GM18867 (cell line): ENCODE measurements around the gene SLF2.
"Not testable (repeated sequence)": the region's sequence is repeated elsewhere in the genome, so short reads cannot be mapped to it uniquely, and the experiment has no call there.

Source experiments
- ATAC-seq: cut with Tn5 transposase; IDR thresholded peaks from one replicate; pipeline ENCODE4 v1.9.1; 2021; ENCODE audit warnings: mild to moderate bottlenecking, moderate library complexity; ENCODE audit not compliant: unreplicated experiment

The SLF2 gene

DNA sequence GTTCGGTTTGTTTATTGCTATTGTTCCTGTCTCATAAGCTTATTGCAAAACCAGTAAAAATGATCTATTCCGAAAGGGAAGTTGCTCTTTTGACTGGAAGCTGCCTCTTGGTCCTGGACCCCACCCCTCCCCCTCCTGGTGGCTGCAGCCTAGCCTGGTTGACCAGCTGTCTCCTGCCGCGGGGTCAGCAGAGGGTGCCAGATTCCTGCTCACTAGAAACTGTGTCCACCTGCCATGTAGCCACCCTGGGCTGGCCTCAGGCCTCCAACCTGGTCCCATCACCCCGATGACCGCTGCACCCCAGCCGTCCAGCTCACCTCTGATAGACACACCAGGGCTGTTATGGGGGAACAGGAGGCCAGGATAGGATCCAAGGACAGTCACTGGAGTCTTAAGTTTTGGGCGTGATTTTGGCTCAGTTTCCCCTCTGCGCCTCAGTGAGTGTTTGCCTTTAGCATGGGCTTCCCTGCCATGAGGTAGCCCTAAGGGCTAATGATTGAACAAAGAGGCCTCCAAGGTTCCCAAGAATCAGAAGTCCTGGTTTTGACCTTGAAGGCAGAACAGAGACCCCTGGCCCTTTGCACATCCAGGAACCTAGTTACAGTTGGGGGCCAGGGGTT lies 32.9 kb upstream of the SLF2 start:
- no peak for ATAC-seq

DNA sequence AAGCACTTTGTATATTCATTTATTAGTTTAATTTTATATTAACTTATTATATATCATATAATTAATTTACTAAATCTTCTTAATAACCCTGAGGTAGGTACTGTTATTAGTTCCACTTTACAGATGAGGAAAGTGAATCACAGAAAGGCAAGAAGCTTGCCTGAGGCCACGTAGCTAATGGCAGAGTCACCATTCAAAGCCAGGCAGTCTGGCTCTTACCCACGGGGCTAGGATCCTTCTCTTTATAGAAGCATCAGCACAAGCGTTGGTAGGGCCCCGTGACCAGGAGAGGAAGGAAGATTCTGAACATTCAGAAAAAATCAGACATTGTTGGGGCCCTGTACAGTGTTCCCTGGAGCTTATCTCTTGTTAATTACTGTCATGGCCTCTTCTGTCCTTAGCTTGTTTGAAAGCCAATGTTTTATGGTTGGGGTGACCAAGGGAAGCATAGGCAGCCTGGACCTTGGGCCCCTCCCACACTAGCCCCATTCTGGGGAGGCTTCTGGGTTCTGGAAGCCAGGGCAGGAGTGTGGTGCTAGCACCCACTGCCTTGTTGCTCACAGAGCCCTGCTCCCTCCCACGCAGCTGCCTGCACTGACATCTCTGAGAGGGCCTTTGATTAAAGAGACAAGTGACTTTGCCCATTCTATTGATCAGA lies 31.1 kb upstream of the SLF2 start:
- no peak for ATAC-seq

DNA sequence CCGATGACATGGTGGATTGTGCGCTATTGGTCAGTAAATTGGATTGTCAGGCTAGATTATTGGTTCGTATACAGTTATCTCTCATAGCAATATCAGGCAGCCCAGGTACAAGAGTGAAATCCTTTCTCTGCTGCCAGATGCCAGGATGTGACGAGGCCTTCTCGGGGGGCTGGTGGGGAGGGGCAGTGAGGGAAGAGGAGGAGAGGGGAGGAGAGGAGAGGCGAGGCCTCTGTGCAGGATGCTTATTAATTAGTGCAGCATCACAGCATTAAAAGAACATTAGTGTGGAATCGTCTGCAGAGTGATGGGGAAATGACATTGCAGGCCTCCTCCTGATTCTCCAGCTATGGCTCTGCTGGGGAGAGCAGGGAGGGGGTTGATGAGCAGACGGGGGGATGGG lies 30.5 kb upstream of the SLF2 start:
- ATAC-seq: no peak

DNA sequence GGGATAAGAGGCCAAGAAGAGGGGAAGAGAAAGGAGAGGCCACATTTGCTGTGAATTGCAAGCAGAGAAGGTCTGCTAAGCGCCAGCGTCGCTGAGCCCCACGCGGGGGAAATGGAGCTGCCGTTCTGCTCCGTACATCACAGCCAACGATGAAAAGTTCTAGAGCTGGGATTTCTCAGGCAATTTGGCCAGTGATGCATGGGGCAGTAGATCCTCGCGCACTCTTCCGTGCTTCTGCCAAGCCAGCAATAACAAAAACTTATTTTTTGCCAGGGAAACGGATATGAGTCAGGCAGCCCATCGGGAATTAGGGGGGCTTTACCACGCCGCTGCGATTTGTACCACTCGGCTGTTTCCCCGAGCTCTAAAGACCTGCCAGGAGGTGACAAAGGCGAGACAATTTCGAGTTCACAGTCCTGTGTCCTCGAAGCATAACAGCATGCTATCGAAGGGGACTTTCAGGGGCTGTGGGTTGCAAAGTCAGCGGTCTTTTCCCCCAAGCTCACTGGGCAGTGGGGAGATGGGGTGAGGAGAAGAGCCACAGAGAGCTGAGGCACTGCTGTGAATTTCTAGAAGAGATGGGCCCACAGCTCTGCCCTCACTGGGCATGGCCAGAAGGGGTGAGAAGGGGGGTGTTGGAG lies 30.0 kb upstream of the SLF2 start:
- ATAC-seq: no peak

DNA sequence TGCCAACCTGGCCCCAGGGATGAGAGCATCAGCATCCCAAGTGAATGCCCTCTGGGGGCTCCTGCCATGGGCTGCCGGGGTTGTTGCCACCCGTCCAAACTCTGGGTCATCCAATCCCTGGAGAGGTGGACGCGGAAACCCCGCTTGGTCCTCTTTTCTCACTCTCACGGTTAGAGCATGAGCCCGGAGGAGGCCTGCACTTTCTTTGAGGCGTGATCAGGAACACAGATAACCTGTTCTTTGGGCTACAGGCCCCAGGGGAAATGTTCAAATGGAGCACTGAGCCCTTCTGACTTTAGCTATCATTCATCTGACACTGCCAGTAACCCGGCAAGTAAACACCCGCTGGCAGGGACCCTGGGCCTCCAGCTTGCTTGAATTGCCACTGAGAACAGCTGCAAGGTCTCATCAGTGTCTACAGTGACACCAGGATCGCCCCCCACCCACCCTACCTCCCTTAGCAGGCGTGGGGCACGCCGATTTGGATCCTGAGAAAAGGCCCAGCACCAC lies 29.4 kb upstream of the SLF2 start:
- ATAC-seq: no peak

DNA sequence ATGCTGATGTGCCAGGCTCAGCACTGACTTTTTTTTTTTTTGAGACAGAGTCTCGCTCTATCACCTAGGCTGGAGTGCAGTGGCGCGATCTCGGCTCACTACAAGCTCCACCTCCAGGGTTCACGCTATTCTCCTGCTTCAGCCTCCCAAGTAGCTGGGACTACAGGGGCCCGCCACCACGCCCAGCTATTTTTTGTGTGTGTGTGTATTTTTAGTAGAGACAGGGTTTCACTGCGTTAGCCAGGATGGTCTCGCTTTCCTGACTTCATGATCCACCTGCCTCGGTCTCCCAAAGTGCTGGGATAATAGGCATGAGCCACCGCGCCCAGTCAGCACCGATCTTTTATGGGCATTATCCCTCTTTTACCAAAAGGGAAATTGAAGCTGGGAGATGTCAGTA lies 27.2 kb upstream of the SLF2 start:
- not testable (repeated sequence) for ATAC-seq

DNA sequence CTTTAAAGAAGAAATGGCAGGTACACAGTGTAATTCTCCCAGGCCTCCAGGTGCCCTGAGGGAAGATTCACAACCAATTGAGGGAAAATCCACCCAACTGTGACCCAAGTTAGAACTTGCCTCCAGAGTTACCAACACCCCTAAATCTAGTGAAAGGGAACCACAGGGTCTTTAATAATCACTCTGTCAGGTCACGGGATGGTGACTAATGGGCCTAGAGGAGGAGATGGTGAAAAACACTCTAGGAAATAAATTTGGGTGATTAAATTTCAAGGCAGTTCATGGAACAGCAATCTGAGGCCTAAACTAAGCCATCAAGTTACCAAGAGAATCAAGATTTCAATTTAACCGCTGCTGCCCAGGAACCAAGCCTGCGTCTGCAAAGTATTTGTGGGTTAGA lies 26.7 kb upstream of the SLF2 start:
- no peak for ATAC-seq

DNA sequence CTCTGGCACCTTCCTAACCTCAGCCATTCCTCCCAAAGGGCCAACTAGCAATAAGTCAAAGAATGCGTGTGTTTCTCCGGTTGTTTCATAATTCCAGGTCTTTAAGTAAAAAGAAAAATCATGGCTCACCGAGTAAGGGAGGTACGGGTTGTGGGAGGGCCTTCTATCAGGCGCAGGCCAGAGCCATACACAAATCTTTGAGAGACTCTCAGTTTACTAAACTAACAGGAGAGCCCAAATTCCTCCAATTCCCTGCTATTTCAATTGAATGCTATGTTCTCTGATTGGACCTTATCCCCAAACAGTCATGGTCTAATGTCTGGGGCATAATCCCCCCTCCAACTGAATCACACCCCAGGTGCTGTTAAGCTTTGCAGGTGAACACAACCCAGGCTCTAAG lies 26.2 kb upstream of the SLF2 start:
- no peak for ATAC-seq

DNA sequence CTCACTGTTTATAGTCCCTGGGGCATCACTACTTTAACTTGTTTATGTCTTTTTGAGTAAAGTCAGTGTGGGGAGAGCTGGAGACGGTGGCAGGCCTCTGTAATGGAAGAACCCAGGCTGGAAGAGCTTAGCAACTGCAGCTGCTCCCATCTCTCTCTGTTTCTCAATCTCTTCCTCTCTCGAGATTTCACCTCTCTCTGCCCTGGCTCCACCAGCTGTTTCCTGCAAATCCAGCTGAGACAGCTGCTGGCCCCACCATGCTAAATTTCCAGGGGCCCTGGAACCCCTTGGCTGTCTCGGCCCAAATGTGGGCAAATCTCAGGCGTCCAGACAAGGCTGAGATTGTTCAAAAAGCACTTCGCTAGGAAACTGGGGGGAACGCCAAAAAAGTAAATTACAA lies 25.8 kb upstream of the SLF2 start:
- no peak for ATAC-seq

DNA sequence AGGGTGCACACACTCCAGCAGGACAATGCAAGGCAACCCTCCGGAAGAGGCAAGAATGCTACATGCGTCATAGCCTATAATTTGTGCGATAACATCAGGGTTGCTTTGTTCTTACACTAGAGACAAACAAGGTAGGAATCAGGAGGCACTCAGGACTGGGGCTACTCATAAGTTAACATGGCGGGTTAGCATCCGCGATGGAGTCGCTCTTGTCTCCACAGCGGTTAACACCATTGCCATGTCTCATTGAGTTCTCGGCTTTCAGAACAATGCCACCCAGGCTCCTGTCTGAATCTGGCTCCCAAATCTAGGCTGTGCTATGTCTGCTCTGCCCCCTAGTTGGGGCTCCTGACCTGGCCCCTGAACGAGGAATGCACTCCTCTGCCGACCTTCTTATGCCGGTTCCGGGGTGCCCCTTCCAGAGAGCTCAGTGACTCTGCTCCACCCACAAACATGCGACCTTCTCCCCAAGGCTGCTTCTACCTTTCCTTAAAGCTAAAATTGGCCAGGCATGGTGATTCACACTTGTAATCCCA lies 24.9 kb upstream of the SLF2 start:
- ATAC-seq: no peak

DNA sequence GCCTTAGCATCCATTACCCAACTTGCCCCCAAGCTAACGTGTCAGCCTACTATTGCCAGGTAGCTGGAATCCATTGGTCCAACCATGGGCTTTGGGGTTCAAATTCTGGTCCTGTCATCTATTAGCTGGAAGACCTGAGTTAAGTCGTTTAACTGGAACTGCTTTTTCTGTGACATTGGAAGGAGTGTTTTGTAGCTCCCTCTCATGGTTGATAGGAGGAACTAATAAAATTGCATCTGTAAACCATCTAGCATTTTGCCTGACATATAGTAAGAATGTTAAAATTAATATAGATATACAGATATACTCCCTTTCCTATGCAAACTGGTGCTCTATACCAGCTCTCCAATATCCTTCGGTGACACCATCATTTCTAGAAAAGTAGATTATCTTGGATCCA lies 23.8 kb upstream of the SLF2 start:
- no peak for ATAC-seq

DNA sequence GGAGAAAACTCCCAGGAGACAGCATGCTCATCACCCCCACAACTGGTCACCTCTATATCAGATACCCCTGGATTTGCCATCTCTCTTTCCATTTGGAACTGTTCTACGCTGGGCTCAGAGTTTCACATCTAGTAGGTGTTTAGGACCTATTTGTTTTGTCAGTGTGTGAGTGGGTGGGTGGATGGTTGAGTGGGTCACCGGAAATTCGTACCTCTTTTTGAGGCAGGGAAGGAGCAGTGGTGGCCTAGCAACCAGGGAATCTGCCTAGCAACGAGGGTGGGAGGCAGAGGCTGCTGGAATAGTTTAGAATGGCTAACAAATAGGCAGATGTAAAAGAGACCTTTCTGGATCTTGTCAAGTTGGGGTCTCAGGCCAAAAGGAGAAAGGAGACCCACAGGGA lies 23.2 kb upstream of the SLF2 start:
- ATAC-seq: no peak

DNA sequence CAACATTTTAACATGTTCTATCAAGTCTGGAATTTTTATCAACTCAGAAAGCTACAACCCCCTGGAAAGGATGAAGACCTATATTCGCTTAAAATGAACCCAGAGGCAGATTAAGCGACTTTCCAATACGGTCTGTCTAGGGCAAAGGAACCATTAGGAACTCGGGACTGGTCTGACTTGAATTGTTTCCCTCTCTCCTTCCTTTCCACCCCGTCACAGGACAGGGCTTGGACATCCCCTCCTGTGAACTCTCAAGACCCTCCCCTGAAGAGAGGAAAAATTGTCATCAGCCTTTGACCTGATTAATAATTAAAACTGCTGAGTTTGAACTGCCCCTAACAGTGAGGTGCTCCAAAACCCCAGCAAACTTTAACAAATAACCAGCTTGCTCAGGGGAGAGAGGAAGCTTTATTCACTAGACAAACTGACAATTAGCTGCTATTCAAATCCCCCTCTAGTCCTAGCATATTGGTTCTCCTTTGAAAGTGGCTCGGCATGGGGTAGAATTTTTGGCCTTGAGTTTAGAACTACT lies 22.6 kb upstream of the SLF2 start:
- no peak for ATAC-seq

DNA sequence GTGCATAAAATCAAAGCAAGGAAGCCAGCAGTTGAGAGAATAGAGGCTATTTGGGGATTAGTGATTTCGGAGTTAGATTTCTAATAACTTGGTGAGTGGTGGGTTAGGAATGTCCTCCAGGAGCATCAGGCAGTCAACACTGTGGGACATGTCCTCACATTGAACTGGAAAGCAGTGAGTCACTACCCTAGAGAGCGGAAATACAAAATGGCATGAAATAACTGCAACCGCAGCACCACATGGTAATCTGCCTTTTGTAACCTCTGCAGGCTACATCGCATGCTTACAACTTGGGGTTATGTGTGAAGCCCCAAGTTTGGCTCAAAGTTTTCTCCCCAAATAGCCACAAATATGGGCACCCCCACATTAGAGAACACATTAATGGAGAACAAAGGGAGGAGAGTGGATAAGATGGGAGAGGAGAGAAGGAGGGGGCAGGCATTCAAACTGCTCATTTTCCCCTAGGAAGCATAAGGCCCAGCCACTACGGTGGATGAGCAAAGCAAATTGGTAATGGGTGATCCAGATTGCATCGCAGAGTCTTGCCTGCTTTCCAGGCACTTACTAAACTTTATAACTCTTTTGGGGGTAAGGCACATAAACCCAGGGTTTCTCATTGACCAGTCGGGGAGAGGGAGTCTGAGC lies 22.0 kb upstream of the SLF2 start:
- ATAC-seq: no peak

DNA sequence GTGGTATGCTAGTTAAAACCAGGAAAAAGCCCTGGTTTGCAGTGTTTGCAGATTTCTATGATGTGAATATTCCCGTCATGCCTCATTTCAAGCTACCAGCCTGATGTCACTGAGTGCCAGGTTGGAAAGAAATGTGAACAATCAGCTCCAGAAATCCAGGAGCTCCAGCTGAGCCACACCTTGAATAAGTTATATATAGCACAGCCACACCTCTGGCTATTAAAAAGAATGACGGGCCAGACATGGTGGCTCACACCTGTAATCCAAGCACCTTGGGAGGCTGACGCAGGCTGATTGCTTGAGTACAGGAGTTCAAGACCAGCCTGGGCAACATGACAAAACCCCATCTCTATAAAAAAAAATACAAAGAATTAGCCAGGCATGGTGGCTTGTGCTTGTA lies 18.7 kb upstream of the SLF2 start:
- no peak for ATAC-seq

DNA sequence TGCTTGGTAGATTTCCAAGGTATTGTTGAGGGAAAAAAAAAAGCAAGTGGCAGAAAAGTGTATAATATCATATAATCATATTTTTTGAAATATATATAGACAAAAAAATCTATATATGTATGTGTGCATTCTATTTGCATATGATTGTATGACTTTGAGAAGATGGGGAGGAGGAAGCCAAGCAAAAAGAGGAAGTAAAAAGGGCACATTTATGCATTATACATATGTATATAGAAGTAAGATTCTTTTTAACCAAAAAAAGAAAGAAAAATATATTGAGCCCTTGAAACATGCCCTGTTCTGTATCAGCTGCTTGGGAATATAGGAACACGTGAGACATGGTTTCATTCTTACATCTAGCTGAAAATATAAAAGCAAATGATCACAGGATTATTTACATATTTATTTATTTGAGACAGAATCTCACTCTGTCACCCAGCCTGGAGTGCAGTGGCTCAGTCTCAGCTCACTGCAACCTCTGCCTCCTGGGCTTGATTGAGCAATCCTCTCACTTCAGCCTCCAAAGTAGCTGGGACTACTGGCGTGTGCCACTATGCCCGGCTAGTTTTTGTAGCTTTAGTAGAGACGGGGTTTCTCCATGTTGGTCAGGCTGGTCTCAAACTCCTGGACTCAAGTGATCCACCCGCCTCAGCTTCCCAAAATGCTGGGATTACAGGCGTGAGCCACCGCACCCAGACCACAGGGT lies 18.0 kb upstream of the SLF2 start:
- ATAC-seq: no peak

DNA sequence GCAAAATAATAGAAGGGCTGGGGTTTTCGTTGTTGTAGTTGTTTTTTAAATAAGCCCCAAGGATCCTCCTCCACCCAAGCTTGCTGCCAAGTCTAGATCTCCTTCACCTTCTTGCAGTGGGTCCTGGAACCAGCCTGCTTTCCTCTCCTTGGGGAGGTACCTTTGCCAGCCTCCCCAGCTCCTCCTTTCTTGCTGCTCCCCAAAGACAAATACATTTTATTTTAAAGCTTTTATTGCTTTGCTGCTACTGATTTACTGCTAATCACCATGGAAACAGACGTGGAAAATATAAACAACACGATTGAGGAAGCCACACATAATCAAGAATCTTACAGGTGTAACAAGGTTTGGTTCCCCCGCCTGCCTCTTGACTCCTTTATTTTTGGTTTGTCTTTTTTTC lies 17.4 kb upstream of the SLF2 start:
- ATAC-seq: no peak

DNA sequence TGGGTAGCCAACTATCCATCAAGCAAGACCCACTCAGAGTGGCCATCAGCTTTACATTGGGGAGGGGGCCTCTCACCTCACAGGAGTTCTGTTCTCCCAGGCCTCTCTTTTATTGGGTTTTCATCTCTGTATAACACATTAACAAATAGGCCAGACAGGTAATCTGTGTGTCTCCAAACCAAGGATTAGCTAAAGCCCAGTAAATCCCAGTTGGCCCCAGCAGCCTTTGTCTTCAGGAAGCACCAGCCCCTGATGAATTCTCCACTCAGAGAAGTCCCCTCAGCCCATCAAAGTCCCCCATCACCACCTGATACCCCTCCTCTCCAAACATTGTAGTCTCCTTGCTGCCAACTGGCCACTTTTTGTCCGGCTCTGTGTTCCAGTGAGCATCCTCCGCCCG lies 16.9 kb upstream of the SLF2 start:
- no peak for ATAC-seq

DNA sequence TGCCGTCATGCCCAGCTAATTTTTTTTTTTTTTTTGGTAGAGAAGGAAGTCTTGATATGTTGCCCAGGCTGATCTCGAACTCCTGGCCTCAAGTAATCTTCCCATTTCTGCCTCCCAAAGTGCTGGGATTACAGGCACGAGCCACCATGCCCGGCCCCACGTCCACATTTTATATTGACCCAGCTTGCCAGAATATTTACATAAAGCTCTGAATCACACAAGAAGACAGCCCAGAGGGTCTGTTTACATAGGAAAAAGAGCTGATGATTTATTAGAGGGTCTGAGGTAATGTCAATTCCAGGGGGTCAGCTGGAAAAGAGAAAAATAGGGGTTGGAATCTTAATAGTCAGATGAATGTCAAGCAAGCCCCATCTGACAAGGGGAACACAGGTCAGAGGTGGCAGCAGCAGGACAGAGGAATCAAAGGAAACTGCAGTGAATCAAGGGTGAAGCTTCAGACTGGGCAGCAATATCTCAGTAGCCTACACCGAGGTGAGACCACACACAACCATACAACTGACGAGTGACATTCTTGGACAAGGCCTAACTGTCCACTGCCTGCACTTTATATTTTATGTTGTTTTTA lies 15.8 kb upstream of the SLF2 start:
- no peak for ATAC-seq

DNA sequence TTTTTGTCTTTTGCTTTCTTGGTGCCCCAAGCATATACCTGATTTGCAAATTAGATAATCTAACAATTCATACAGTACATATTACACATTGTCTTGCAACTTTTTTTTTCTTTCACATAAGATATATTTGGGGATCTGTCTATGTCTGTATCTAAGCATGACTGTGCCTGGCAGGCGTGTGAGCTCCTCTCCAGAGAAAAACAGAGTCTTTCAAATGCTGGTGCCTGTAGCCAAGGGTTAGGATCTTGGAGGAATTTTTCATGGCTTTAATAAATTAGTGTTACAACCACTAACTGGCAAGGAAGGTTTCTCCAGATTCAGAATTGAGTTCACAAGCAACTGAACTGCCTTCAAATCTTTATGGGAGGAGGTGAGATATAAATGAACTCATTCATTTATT lies 14.8 kb upstream of the SLF2 start:
- no peak for ATAC-seq
